Esophagus mucosa (tissue), 1 donor: Measurements from ENCODE around the gene CUL2. TPM values are rescaled to one million over a fixed set of nuclear protein-coding genes. Genes with fewer than 3 reads are reported as not detected.
"Not testable (repeated sequence)": the region's sequence is repeated elsewhere in the genome, so short reads cannot be mapped to it uniquely, and the experiment has no call there.

Experiments
- ATAC-seq: fragments of 200-7000 bp; cut with Tn5 transposase; one replicate; pipeline ENCODE4 v1.9.1; 2020
- total RNA-seq: library from RNA; stranded (reverse); gene quantifications from one replicate; pipeline ENCODE4 v1.2.4, GENCODE V29; 2023
- donor health status: DM: yes; HTN: yes; CAD: no.

The CUL2 gene
- total RNA-seq, 1 donor from 2014 or later, result 21.2 TPM

GRCh38 chr10:35019041-35020024 lies 70.8 kb downstream of the CUL2 start:
- ATAC-seq, result no peak

- no peak for ATAC-seq
Measured at GRCh38 chr10:35017608-35018007, 72.5 kb downstream of the CUL2 start.

GRCh38 chr10:35015843-35016408 lies 74.2 kb downstream of the CUL2 start:
- ATAC-seq, result no peak

- no peak for ATAC-seq
Measured at GRCh38 chr10:35012781-35013180, 77.4 kb downstream of the CUL2 start.

- no peak for ATAC-seq
Measured at GRCh38 chr10:35011771-35012191, 78.4 kb downstream of the CUL2 start.

GRCh38 chr10:35007858-35008301 lies 82.3 kb downstream of the CUL2 start:
- no peak for ATAC-seq

GRCh38 chr10:35006836-35007235 lies 83.3 kb downstream of the CUL2 start:
- no peak for ATAC-seq

GRCh38 chr10:35005868-35006267 lies 84.3 kb downstream of the CUL2 start:
- no peak for ATAC-seq

- ATAC-seq, result no peak
Measured at GRCh38 chr10:35004651-35005050, 85.5 kb downstream of the CUL2 start.

- ATAC-seq, result no peak
Measured at GRCh38 chr10:35003906-35004305, 86.2 kb downstream of the CUL2 start.

- no peak for ATAC-seq
Measured at GRCh38 chr10:35000936-35001335, 89.2 kb downstream of the CUL2 start.

- no peak for ATAC-seq
Measured at GRCh38 chr10:34999532-34999931, 90.6 kb downstream of the CUL2 start.

- ATAC-seq, result no peak
Measured at GRCh38 chr10:34998940-34999339, 91.2 kb downstream of the CUL2 start.

- ATAC-seq, result no peak
Measured at GRCh38 chr10:34996843-34997242, 93.3 kb downstream of the CUL2 start.

- ATAC-seq, result no peak
Measured at GRCh38 chr10:34995925-34996324, 94.2 kb downstream of the CUL2 start.

GRCh38 chr10:34994565-34995142 lies 95.5 kb downstream of the CUL2 start:
- peak; percentile 83 for ATAC-seq

- no peak for ATAC-seq
Measured at GRCh38 chr10:34993782-34994181, 96.4 kb downstream of the CUL2 start.

- ATAC-seq, result not testable (repeated sequence)
Measured at GRCh38 chr10:34991117-34991516, 99.0 kb downstream of the CUL2 start.

- ATAC-seq, result peak; percentile 73
Measured at GRCh38 chr10:34988397-34989067, 101.6 kb downstream of the CUL2 start.

GRCh38 chr10:34985823-34986222 lies 104.3 kb downstream of the CUL2 start:
- ATAC-seq, result peak; percentile 68

- no peak for ATAC-seq
Measured at GRCh38 chr10:34985146-34985545, 105.0 kb downstream of the CUL2 start.

- no peak for ATAC-seq
Measured at GRCh38 chr10:34981844-34982243, 108.3 kb downstream of the CUL2 start.

- ATAC-seq, result no peak
Measured at GRCh38 chr10:34979938-34980337, 110.2 kb downstream of the CUL2 start.
